ENCODE data around the gene HYKK. TPM values are rescaled to one million over a fixed set of nuclear protein-coding genes. Genes with fewer than 3 reads are reported as not detected.
"Not testable (repeated sequence)": the region's sequence is repeated elsewhere in the genome, so short reads cannot be mapped to it uniquely, and the experiment has no call there.

The HYKK gene
- polyA plus RNA-seq, 4 donors = 7.1 to 9.1 (median 8.3) TPM

GRCh38 chr15:78539464-78540140 is 32.2 kb downstream of the HYKK start:
- not testable (repeated sequence) for DNase-seq (ENCODE audit: low read depth in 4 of 4, low spot score in 3 of 4)

- peak; percentile 82 to 84 (median 82) for DNase-seq (ENCODE audit: low read depth in 4 of 4, low spot score in 3 of 4)
Observed at GRCh38 chr15:78540141-78540870, 32.9 kb downstream of the HYKK start, which contains the start of gene PSMA4. TSS of gene PSMA4 (plus strand) at chr15:78540444. CDS start at chr15:78541928, 1,484 bp downstream.

- peak in 2 of 4 donors; percentile 6 to 31 for DNase-seq (ENCODE audit: low read depth in 4 of 4, low spot score in 3 of 4)
Observed at GRCh38 chr15:78540871-78541743, 33.7 kb downstream of the HYKK start.

GRCh38 chr15:78541744-78542034 is 34.3 kb downstream of the HYKK start:
- DNase-seq (ENCODE audit: low read depth in 4 of 4, low spot score in 3 of 4) = no peak

- DNase-seq (ENCODE audit: low read depth in 4 of 4, low spot score in 3 of 4) = no peak
Observed at GRCh38 chr15:78542647-78543046, 35.3 kb downstream of the HYKK start.

GRCh38 chr15:78550194-78550593 is 42.8 kb downstream of the HYKK start:
- DNase-seq (ENCODE audit: low read depth in 4 of 4, low spot score in 3 of 4) = no peak

GRCh38 chr15:78550815-78551214 is 43.4 kb downstream of the HYKK start:
- DNase-seq (ENCODE audit: low read depth in 4 of 4, low spot score in 3 of 4) = no peak

GRCh38 chr15:78551902-78552301 is 44.5 kb downstream of the HYKK start:
- DNase-seq (ENCODE audit: low read depth in 4 of 4, low spot score in 3 of 4) = no peak

GRCh38 chr15:78552597-78552996 is 45.2 kb downstream of the HYKK start:
- DNase-seq (ENCODE audit: low read depth in 4 of 4, low spot score in 3 of 4) = no peak

GRCh38 chr15:78560201-78560600 is 52.8 kb downstream of the HYKK start:
- not testable (repeated sequence) for DNase-seq (ENCODE audit: low read depth in 4 of 4, low spot score in 3 of 4)

- no peak for DNase-seq (ENCODE audit: low read depth in 4 of 4, low spot score in 3 of 4)
Observed at GRCh38 chr15:78561490-78561889, 54.1 kb downstream of the HYKK start.

GRCh38 chr15:78563092-78563491 is 55.7 kb downstream of the HYKK start:
- no peak for DNase-seq (ENCODE audit: low read depth in 4 of 4, low spot score in 3 of 4)

GRCh38 chr15:78564743-78565096 is 57.3 kb downstream of the HYKK start:
- no peak for DNase-seq (ENCODE audit: low read depth in 4 of 4, low spot score in 3 of 4)

GRCh38 chr15:78565097-78565950 is 57.9 kb downstream of the HYKK start, which contains the start of gene CHRNA5:
TSS of gene CHRNA5 (plus strand) at chr15:78565520. CDS start at chr15:78565720, 200 bp downstream.
- DNase-seq (ENCODE audit: low read depth in 4 of 4, low spot score in 3 of 4) = peak; percentile 53 to 72 (median 70)

- DNase-seq (ENCODE audit: low read depth in 4 of 4, low spot score in 3 of 4) = peak; percentile 10 to 23 (median 18)
Observed at GRCh38 chr15:78565951-78566774, 58.8 kb downstream of the HYKK start.

- DNase-seq (ENCODE audit: low read depth in 4 of 4, low spot score in 3 of 4) = no peak
Observed at GRCh38 chr15:78567531-78567930, 60.2 kb downstream of the HYKK start.

GRCh38 chr15:78570710-78571109 is 63.3 kb downstream of the HYKK start:
- no peak for DNase-seq (ENCODE audit: low read depth in 4 of 4, low spot score in 3 of 4)

GRCh38 chr15:78571382-78571781 is 64.0 kb downstream of the HYKK start:
- DNase-seq (ENCODE audit: low read depth in 4 of 4, low spot score in 3 of 4) = no peak

- DNase-seq (ENCODE audit: low read depth in 4 of 4, low spot score in 3 of 4) = no peak
Observed at GRCh38 chr15:78573416-78573815, 66.0 kb downstream of the HYKK start.
